H9 (cell line): ENCODE results near the gene THOC5. TPM values are rescaled to one million over a fixed set of nuclear protein-coding genes. Genes with fewer than 3 reads are reported as not detected.

Source experiments
- DNase-seq: peaks from one replicate; pipeline ENCODE4 v3.0.0-alpha.2; 2017
- H2AFZ ChIP-seq: one replicate; pipeline ENCODE4 v1.6.1; 2013; ENCODE audit warnings: mild to moderate bottlenecking, low read length, control low read depth, moderate library complexity
- H2AK5ac ChIP-seq: 2 replicates; pipeline ENCODE4 v1.6.1; 2013; ENCODE audit warnings: low read length, control low read depth, mixed read lengths; ENCODE audit not compliant: insufficient read length
- H2BK120ac ChIP-seq: one replicate; pipeline ENCODE4 v1.6.1; 2013; ENCODE audit warnings: low read depth, mild to moderate bottlenecking, low read length, control low read depth, inconsistent platforms; ENCODE audit not compliant: poor library complexity, severe bottlenecking
- H2BK12ac ChIP-seq: 2 replicates; pipeline ENCODE4 v1.6.1; 2013; ENCODE audit warnings: low read length, control low read depth, mixed read lengths, low read depth; ENCODE audit not compliant: insufficient read length
- H2BK15ac ChIP-seq: 2 replicates; pipeline ENCODE4 v1.6.1; 2013; ENCODE audit warnings: low read depth, low read length, control low read depth
- H2BK20ac ChIP-seq: one replicate; pipeline ENCODE4 v1.6.1; 2013; ENCODE audit warnings: low read depth, mild to moderate bottlenecking, low read length, control low read depth, inconsistent platforms; ENCODE audit not compliant: poor library complexity, severe bottlenecking
- H2BK5ac ChIP-seq: 2 replicates; pipeline ENCODE4 v1.6.1; 2013; ENCODE audit warnings: low read length, control low read depth, mixed read lengths; ENCODE audit not compliant: insufficient read length
- H3K14ac ChIP-seq: 2 replicates; pipeline ENCODE4 v1.6.1; 2013; ENCODE audit warnings: low read length, control low read depth; ENCODE audit not compliant: insufficient read depth
- H3K18ac ChIP-seq: 2 replicates; pipeline ENCODE4 v1.6.1; 2013; ENCODE audit warnings: low read depth, mild to moderate bottlenecking, mixed read lengths, low read length, control low read depth; ENCODE audit not compliant: insufficient read length
- H3K23ac ChIP-seq: 2 replicates; pipeline ENCODE4 v1.6.1; 2013; ENCODE audit warnings: low read length, control low read depth, mixed read lengths, low read depth; ENCODE audit not compliant: insufficient read length
- H3K23me2 ChIP-seq: 2 replicates; pipeline ENCODE4 v1.6.1; 2013; ENCODE audit warnings: low read depth, mild to moderate bottlenecking, mixed read lengths, low read length, control low read depth; ENCODE audit not compliant: insufficient read length, poor library complexity, severe bottlenecking
- H3K27ac ChIP-seq: 2 replicates; pipeline ENCODE4 v1.5.1; 2013; ENCODE audit warnings: low read length, control low read depth, mixed read lengths, low read depth; ENCODE audit not compliant: insufficient read length
- H3K27me3 ChIP-seq: 2 replicates; pipeline ENCODE4 v1.6.1; 2013; ENCODE audit warnings: low read length, control low read depth, inconsistent platforms; ENCODE audit not compliant: insufficient read depth
- H3K4ac ChIP-seq: 2 replicates; pipeline ENCODE4 v1.6.1; 2013; ENCODE audit warnings: low read depth, mild to moderate bottlenecking, control low read depth, inconsistent platforms, low read length, moderate library complexity
- H3K4me1 ChIP-seq: 2 replicates; pipeline ENCODE4 v1.6.1; 2013; ENCODE audit warnings: low read length, control low read depth, inconsistent platforms; ENCODE audit not compliant: insufficient read depth
- H3K4me2 ChIP-seq: 2 replicates; pipeline ENCODE4 v1.6.1; 2013; ENCODE audit warnings: low read length, control low read depth, mixed read lengths; ENCODE audit not compliant: insufficient read length, insufficient read depth
- H3K56ac ChIP-seq: 2 replicates; pipeline ENCODE4 v1.6.1; 2013; ENCODE audit warnings: low read depth, mild to moderate bottlenecking, mixed read lengths, low read length, control low read depth; ENCODE audit not compliant: insufficient read length
- H3K79me1 ChIP-seq: 2 replicates; pipeline ENCODE4 v1.6.1; 2013; ENCODE audit warnings: low read depth, mild to moderate bottlenecking, moderate library complexity, low read length, control low read depth, inconsistent platforms; ENCODE audit not compliant: insufficient read depth, poor library complexity, severe bottlenecking
- H3K79me2 ChIP-seq: 2 replicates; pipeline ENCODE4 v1.6.1; 2013; ENCODE audit warnings: low read length, control low read depth, inconsistent platforms; ENCODE audit not compliant: insufficient read depth
- H3K9ac ChIP-seq: 2 replicates; pipeline ENCODE4 v1.6.1; 2013; ENCODE audit warnings: low read length, control low read depth, mixed read lengths; ENCODE audit not compliant: insufficient read length; ENCODE audit errors: extremely low read depth
- H3K9me3 ChIP-seq: one replicate; pipeline ENCODE4 v1.6.1; 2013; ENCODE audit warnings: low read depth, low read length, inconsistent platforms; ENCODE audit not compliant: control insufficient read depth
- H3T11ph ChIP-seq: one replicate; pipeline ENCODE4 v1.6.1; 2013; ENCODE audit warnings: mild to moderate bottlenecking, low read length, control low read depth, inconsistent platforms
- H4K20me1 ChIP-seq: one replicate; pipeline ENCODE4 v1.6.1; 2013; ENCODE audit not compliant: control insufficient read depth, insufficient read length, insufficient read depth
- H4K5ac ChIP-seq: 2 replicates; pipeline ENCODE4 v1.6.1; 2013; ENCODE audit warnings: low read depth, mild to moderate bottlenecking, mixed read lengths, low read length, control low read depth; ENCODE audit not compliant: insufficient read length
- H4K8ac ChIP-seq: replicated peaks from 2 replicates; pipeline ENCODE4 v1.6.1; 2013; ENCODE audit warnings: low read length, control low read depth, mixed read lengths, low read depth; ENCODE audit not compliant: insufficient read length
- H4K91ac ChIP-seq: 2 replicates; pipeline ENCODE4 v1.6.1; 2013; ENCODE audit warnings: low read depth, mild to moderate bottlenecking, moderate library complexity, mixed read lengths, low read length, control low read depth; ENCODE audit not compliant: insufficient read length
- H3K27ac Mint-ChIP-seq, 3 experiments: 2 replicates in 2 of 3; 3 replicates in 1 of 3; pipeline ENCODE4 v1.8.0; 2020 to 2021; ENCODE audit warnings: mixed read lengths in 3 of 3, mild to moderate bottlenecking in 1 of 3, moderate library complexity in 1 of 3
- H3K27me3 Mint-ChIP-seq: 2 replicates; pipeline ENCODE4 v1.8.0; 2021; ENCODE audit warnings: low read depth, mild to moderate bottlenecking, moderate library complexity, mixed read lengths
- H3K36me3 Mint-ChIP-seq, 3 experiments: 2 replicates in 2 of 3; 3 replicates in 1 of 3; pipeline ENCODE4 v1.8.0; 2020 to 2021; ENCODE audit warnings: low read depth in 3 of 3, mixed read lengths in 3 of 3; ENCODE audit not compliant: insufficient read depth in 1 of 3
- H3K4me1 Mint-ChIP-seq, 2 experiments: 2 replicates each; pipeline ENCODE4 v1.8.0; 2020; ENCODE audit warnings: mixed read lengths in 2 of 2
- H3K4me3 Mint-ChIP-seq, 2 experiments: 2 replicates in 1 of 2; 3 replicates in 1 of 2; pipeline ENCODE4 v1.8.0; 2020 to 2021; ENCODE audit warnings: mild to moderate bottlenecking in 2 of 2, mixed read lengths in 2 of 2, moderate library complexity in 1 of 2
- H3K9me3 Mint-ChIP-seq, 2 experiments: 2 replicates in 1 of 2; 3 replicates in 1 of 2; pipeline ENCODE4 v1.8.0; 2020; ENCODE audit warnings: mild to moderate bottlenecking in 2 of 2, mixed read lengths in 2 of 2, moderate library complexity in 1 of 2
- WGBS: extraction: QIAGEN DNeasy Blood & Tissue Kit; methylation state at CpG from one replicate; pipeline ENCODE4 v1.1.7; 2013; ENCODE audit warnings: missing lambda C conversion rate, low lambda C conversion rate, mixed read lengths; ENCODE audit not compliant: insufficient read length; ENCODE audit errors: extremely low coverage; 5-methylcytosine and 5-hydroxymethylcytosine counted together
- total RNA-seq: library from RNA; stranded (reverse); gene quantifications from 2 replicates; pipeline ENCODE4 v1.2.1, GENCODE V29; 2021
- TF ChIP-seq, protein P1 (sequence below): fragments of 200-600 bp; sonication (generic); conservative IDR thresholded peaks from 3 replicates; pipeline ENCODE4 v1.8.0; 2021; ENCODE audit warnings: antibody characterized with exemption, mild to moderate bottlenecking

Gene THOC5
- total RNA-seq, 1 experiment from 2014 or later = 71.8 TPM

DNA sequence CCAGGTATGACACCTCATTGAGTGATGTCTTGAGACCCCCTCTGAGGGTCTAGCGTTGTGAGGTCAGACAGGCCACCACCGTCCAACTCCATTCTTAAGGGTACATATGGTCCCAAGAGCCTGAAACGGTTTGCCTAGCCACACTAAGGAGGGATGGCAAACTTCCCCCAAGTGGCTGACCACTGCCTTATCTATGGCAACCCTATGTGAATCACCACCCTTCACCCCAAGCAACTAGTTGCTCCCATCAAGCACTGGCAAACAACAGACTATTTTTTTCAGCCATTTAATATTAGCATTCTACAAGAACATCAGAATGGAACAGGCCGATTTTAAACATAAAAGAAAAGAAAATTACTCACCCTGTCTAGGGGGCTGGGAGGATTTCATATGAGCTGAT, 22.8 kb downstream of the THOC5 start:
- H3K36me3 Mint-ChIP-seq = peaks cover 37 to 89% (median 72%) of the 10 kb centered on the region in 3 experiments
- Histone ChIP-seq H4K91ac (no peak overlapping the region), H3T11ph (no peak overlapping the region), H3K27me3 (no peaks in the 10 kb centered on the region), H3K14ac (no peak overlapping the region), H4K8ac (no peak overlapping the region), H3K4me1 (no peaks in the 10 kb centered on the region), H3K9me3 (no peaks in the 10 kb centered on the region), H2AFZ (no peak overlapping the region), H3K79me2 (no peaks in the 10 kb centered on the region), H2BK120ac (no peak overlapping the region), H3K79me1 (no peaks in the 10 kb centered on the region), H3K23me2 (no peaks in the 10 kb centered on the region), H2AK5ac (no peak overlapping the region), H4K5ac (no peak overlapping the region), H2BK15ac (no peak overlapping the region), H2BK5ac (no peak overlapping the region), H2BK20ac (no peak overlapping the region), H3K27ac (no peak overlapping the region), H3K4ac (no peak overlapping the region), H4K20me1 (no peaks in the 10 kb centered on the region), H3K18ac (no peak overlapping the region), H3K23ac (no peak overlapping the region), H3K56ac (no peak overlapping the region), H3K4me2 (no peak overlapping the region), H3K9ac (no peak overlapping the region), H2BK12ac (no peak overlapping the region)
- TF ChIP-seq, protein P1, sequence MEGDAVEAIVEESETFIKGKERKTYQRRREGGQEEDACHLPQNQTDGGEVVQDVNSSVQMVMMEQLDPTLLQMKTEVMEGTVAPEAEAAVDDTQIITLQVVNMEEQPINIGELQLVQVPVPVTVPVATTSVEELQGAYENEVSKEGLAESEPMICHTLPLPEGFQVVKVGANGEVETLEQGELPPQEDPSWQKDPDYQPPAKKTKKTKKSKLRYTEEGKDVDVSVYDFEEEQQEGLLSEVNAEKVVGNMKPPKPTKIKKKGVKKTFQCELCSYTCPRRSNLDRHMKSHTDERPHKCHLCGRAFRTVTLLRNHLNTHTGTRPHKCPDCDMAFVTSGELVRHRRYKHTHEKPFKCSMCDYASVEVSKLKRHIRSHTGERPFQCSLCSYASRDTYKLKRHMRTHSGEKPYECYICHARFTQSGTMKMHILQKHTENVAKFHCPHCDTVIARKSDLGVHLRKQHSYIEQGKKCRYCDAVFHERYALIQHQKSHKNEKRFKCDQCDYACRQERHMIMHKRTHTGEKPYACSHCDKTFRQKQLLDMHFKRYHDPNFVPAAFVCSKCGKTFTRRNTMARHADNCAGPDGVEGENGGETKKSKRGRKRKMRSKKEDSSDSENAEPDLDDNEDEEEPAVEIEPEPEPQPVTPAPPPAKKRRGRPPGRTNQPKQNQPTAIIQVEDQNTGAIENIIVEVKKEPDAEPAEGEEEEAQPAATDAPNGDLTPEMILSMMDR = no peak
- peak overlapping the region in 1 of 3 experiments; percentile 16; a peak in 1 of 7 replicates for H3K27ac Mint-ChIP-seq
- WGBS = no CpG with 5 or more reads among the region's 4 CpGs
- H3K4me3 Mint-ChIP-seq = no peak overlapping the region
- no peaks in the 10 kb centered on the region for H3K9me3 Mint-ChIP-seq
- H3K4me1 Mint-ChIP-seq = no peaks in the 10 kb centered on the region
- H3K27me3 Mint-ChIP-seq = no peaks in the 10 kb centered on the region
- no peak for DNase-seq
